Anterior cingulate cortex (tissue), 58 donors: ENCODE results near the gene LDAH.

Experiments
- DNase-seq, 58 donors: peaks; one replicate each; lab custom pipeline; 2025; lab: John Stamatoyannopoulos, UW

Gene LDAH

GRCh38 chr2:20822535-20823490 lies at the start of gene LDAH:
Gene LDAH (minus strand): TSS chr2:20823101. CDS start chr2:20801463, 21,638 bp downstream.
- DNase-seq: peak; percentile 26 to 93 (median 80)

GRCh38 chr2:20868377-20868776 lies 45.5 kb upstream of the LDAH start:
- no peak for DNase-seq

- DNase-seq: no peak
Measured at GRCh38 chr2:20862850-20863249, 39.9 kb upstream of the LDAH start.

GRCh38 chr2:20855456-20855855 lies 32.6 kb upstream of the LDAH start:
- no peak for DNase-seq

GRCh38 chr2:20852670-20853069 lies 29.8 kb upstream of the LDAH start:
- no peak for DNase-seq

- no peak for DNase-seq
Measured at GRCh38 chr2:20852139-20852538, 29.2 kb upstream of the LDAH start.

- no peak for DNase-seq
Measured at GRCh38 chr2:20844246-20844645, 21.3 kb upstream of the LDAH start.

GRCh38 chr2:20839052-20839451 lies 16.2 kb upstream of the LDAH start:
- DNase-seq: no peak

- no peak for DNase-seq
Measured at GRCh38 chr2:20838016-20838415, 15.1 kb upstream of the LDAH start.

GRCh38 chr2:20836521-20836920 lies 13.6 kb upstream of the LDAH start:
- no peak for DNase-seq

GRCh38 chr2:20834331-20834730 lies 11.4 kb upstream of the LDAH start:
- no peak for DNase-seq

- no peak for DNase-seq
Measured at GRCh38 chr2:20832606-20833005, 9.7 kb upstream of the LDAH start.

GRCh38 chr2:20829861-20830260 lies 7.0 kb upstream of the LDAH start:
- no peak for DNase-seq

GRCh38 chr2:20823917-20824316 lies 1.0 kb upstream of the LDAH start:
- no peak for DNase-seq

- DNase-seq: no peak
Measured at GRCh38 chr2:20818820-20819219, 4.1 kb downstream of the LDAH start.

GRCh38 chr2:20815216-20815615 lies 7.7 kb downstream of the LDAH start:
- no peak for DNase-seq

GRCh38 chr2:20812779-20813178 lies 10.1 kb downstream of the LDAH start:
- no peak for DNase-seq

GRCh38 chr2:20806286-20806685 lies 16.6 kb downstream of the LDAH start:
- DNase-seq: no peak

- no peak for DNase-seq
Measured at GRCh38 chr2:20803974-20804373, 18.9 kb downstream of the LDAH start.

GRCh38 chr2:20803226-20803682 lies 19.6 kb downstream of the LDAH start:
- no peak for DNase-seq

GRCh38 chr2:20797096-20797495 lies 25.8 kb downstream of the LDAH start:
- no peak for DNase-seq

- DNase-seq: no peak
Measured at GRCh38 chr2:20796374-20796791, 26.5 kb downstream of the LDAH start.
